GM21723 (cell line): ENCODE data around the gene KAZN.

ENCODE experiments used
- ATAC-seq: cut with Tn5 transposase; IDR thresholded peaks from one replicate; pipeline ENCODE4 v1.9.1; 2021; ENCODE audit warnings: mild to moderate bottlenecking, moderate library complexity; ENCODE audit not compliant: unreplicated experiment

KAZN gene

GRCh38 chr1:14784790-14785773 lies 186.6 kb downstream of the KAZN start:
- no peak for ATAC-seq

DNA sequence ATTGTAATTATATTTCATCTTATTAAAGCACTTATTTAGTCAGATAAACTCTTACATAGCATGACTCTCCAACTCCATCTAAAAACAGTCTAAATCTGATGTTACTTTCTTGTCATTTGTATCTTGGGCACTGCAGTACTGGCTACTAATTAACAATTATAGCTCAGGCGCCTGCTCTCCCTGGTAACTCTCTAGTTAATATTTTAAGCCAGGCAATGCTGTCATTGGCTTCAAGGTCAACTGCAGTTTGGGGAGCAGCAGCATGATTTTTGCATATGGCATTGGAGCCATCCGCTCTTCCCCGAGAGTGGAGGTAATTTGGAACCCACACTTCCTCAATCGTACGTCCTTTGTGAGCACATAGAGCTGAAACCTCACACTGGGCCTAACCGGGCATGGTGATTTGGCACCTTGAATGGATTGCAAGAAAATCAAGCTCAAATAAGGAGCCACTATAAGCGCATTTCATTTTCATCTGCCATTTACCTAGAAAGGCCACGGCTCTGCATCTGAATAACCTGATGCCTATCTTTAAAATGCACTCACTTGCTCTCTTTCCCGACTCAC lies 187.7 kb downstream of the KAZN start:
- ATAC-seq: no peak

- no peak for ATAC-seq
Measured at GRCh38 chr1:14786681-14787080, 188.2 kb downstream of the KAZN start.

DNA sequence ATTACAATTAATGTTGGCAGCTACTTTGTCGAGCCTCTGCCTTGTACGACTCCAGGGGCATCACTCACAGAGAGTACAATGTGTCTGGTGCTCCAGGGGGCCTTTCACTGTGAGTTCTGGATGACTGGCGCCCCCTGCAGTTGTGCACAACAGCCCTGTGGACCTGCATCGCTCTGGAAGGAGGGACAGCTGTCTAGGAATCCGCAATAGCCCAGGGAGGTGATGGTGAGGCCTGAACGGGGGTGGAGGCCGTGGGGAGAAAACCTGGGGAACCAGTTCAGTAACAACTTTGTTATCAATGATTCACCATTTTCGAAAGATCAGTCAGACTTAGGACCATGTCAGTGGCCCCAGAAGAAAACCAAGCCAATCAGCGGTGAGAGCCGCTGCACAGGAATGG lies 189.1 kb downstream of the KAZN start:
- no peak for ATAC-seq

DNA sequence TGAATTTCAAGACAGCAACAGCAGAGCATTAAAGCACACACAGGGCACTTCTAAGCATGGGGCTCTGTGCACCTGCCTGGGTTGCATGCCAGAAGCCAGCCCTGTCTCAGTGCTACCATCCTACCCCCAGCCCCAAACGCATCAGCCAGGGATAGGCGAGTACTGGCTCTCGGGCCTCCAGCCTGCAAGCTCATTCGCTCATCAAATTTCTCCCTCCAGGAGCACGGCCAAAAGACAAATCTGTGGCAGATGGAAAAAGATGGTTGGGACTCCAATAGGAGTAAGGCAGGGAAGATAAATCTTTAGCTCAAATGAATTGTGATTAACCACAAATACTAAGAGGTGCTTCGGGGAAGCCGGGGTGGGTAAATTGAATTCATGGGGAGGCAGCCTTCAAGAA lies 189.6 kb downstream of the KAZN start:
- no peak for ATAC-seq

DNA sequence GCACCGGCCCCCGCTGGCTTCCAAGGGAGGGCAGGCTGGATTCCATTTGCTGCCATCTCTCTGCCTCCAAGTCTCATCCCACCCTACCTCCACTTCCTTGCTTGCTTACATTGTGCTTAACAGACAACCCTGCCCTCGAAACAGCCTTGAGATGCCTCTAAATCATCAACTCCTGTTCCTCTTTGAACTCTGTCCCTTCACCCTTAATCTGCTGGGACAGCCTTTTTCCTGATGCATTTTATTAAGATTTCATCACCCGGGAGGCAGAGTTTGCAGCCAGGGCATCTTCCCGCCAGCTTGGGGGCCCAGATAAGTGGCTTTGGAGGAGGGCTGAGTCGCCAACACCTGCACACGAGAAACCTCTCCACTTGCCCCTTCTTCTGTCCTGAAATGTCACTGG lies 192.5 kb downstream of the KAZN start:
- no peak for ATAC-seq

DNA sequence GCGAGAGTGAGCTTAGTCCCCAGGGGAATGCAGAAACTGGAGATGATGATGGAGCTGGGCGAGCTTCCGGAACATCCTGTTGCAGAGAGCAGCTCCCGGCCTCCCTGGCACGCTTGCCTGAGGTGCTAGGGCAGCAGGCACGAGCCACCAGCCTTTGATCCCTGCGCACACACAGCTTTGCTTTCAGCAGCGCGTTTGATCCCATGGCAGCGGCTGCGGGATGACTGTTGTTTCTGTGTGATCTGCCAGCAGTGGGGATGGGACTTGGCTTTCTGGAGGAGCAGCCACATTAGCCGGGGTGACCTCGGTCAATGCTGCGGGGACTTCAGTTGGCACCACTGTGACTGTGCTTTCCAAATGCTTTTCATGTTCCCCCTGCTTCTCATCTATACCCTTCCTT lies 193.2 kb downstream of the KAZN start:
- no peak for ATAC-seq

- ATAC-seq: no peak
Measured at GRCh38 chr1:14794136-14794768, 195.8 kb downstream of the KAZN start.

GRCh38 chr1:14794906-14795305 lies 196.4 kb downstream of the KAZN start:
- ATAC-seq: no peak

- ATAC-seq: no peak
Measured at GRCh38 chr1:14795589-14795988, 197.1 kb downstream of the KAZN start.

DNA sequence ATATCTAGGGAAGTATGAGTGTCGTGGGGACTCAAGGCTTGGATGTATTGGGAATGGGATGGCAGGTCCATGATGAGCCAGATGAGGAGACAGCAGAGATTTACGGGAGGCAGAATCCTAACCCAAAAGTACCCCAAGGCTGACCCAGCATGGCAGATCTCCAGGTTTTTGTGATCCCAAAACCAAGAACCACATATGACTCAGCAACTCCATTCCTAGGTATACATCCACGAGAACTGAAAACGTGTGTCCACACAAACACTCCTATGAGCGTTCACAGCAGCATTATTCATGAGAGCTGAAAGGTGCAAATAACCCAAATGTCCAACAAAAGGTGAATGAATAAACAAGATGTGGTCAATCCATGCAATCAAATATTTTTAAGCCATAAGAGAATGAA lies 201.5 kb downstream of the KAZN start:
- no peak for ATAC-seq

DNA sequence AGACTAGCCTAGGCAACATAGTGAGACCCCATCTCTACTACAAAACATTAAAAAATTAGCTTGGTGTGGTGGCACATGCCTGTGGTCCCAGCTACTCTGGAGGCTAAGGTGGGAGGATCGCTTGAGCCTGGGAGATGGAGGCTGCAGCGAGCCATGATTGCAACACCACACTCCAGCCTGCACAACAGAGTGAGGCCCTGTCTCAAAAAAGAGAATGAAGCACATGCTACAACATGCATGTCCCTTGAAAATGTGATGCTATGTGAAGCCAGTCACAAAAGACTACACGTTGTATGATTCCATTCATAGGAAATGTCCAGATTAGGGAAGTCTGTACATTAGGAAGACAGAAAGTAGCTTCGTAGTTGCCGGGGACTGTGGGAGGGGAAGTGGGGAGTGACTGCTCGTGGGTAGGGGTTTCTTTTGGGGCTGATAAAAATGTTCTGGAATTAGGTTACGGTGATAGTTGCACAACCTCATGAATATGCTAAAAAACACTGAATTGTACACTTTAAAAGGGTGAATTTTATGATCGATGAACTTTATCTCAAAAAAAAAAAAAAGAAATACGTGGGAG lies 202.1 kb downstream of the KAZN start:
- ATAC-seq: no peak

GRCh38 chr1:14803002-14803789 lies 204.7 kb downstream of the KAZN start:
- no peak for ATAC-seq

DNA sequence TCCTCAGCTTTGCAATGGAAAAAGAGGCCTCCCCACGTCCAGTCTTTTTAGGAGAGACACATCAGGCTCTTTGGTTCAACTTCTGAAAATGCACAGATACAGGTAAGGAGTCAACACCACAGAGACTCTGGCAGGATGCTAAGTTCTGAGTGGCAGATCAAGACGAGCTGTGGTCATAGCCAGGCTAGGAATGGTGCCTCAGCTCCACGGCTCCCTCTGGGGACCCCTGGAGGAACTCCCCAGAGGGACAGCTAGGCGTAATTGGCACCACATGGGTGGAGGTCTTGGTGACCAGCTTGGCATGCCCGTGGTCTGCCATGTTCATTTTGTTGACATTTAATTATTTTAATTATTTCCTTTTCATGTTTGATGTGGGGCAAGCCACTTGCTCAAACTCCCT lies 206.1 kb downstream of the KAZN start:
- no peak for ATAC-seq

GRCh38 chr1:14806772-14807171 lies 208.3 kb downstream of the KAZN start:
- ATAC-seq: no peak

DNA sequence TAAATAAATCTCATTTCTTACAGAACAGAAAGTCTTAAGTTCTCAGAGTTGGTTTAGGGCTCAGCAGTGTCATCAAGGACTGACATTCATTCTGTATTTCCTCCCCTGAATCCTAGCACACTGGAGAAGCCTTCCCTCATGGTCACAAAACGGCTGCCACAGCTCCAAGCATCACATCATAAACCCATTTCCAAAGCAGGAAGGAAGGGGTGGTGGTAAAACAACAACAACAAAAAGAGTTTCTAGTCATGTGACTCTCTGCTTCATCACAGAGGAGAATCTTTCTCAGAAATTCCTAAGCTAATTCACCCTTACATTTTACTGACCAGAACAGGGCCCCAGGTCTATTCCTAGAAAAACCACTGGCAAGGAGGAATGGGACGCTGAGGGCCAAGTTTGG lies 210.3 kb downstream of the KAZN start:
- ATAC-seq: no peak

DNA sequence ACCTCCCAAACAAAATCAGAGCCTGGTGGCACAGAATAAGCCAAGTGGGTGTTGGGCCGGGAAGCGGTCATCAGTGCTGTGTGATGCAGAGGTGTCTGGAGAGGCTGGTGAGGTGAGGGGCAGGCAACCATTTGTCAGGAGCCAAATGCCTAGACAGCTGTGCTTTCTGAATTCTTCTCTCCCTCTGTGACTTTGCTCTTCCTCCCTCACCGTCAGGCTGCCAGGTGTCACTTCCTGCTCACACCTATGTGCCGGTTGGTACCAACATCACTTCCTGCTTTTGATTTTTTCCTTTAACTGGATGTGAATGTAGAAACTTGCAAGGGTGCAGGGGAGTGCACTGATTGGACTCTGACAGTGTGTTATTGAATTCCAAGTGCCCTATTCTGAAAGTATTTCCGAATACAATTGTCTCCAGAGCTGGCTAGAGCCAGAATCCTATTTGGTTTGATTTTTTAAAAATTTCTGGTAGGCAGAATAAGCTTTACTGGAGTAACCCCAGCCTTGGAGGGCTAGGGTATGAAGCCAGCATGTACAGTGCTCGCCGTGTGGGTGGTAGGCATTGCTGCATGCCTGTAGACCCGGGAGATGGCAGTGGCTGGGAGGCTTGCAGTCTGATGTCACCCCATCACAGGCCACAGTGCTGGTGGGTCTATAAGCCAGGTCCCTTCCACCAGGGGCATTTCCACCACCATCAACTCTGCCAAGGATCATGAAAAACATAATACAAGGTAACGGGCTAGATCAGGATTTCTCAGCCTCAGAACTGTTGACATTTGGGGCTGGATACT lies 210.9 kb downstream of the KAZN start:
- no peak for ATAC-seq

GRCh38 chr1:14810595-14811361 lies 212.3 kb downstream of the KAZN start:
- ATAC-seq: no peak

- ATAC-seq: no peak
Measured at GRCh38 chr1:14811573-14811972, 213.1 kb downstream of the KAZN start.
